Stimulated activated CD4-positive, alpha-beta T cell treated with anti-CD3 and anti-CD28 coated beads, Interleukin-2, amount 100 ng/mL, for 24 hours (primary cell): ENCODE results near the gene ATG4A.

Experiments
- DNase-seq, 2 donors: peaks; one replicate each; pipeline ENCODE4 v3.0.0-alpha.2; 2020

Gene ATG4A

GRCh38 chrX:108123591-108124366 is 32.2 kb downstream of the ATG4A start:
- no peak for DNase-seq

- DNase-seq: no peak
Observed at GRCh38 chrX:108126661-108127060, 35.1 kb downstream of the ATG4A start.

DNA sequence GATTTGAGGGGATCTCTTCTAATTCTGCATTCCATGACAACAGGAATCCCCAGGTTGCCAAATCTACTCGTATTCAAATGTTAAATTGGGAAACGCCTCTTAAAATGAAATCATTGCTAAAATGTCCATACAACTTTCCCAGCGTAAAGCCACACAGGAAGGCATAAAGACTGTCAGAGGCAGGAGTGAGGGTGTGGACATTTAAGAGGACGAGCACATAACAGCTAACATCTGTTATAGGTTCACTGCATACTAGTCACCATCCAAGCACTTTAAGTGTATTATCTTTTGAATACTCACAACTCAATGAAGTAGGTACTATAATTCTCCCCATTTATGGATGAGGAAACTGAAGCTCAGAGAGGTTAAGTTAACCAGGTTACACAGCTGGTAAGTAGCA is 35.6 kb downstream of the ATG4A start:
- DNase-seq: no peak

DNA sequence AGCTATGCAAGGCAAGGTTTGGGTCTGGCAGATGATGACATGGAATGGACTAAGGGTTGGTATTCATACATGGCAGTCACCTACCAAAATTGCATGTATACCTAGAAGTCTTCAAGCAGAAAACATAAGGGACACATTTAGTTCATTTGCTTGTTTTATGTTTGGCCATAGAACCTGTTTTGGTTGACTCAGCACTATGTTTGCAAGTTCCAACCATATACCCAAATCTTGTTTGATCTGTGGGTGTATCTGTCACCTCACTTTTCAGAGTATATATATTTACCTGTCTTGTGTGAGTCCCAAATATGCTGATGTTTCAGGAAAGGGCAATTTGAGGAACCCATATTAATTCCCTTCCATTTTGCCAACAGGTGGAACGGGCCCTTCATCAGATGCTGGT is 39.3 kb downstream of the ATG4A start:
- no peak for DNase-seq

GRCh38 chrX:108131471-108131870 is 39.9 kb downstream of the ATG4A start:
- no peak for DNase-seq

GRCh38 chrX:108132034-108132433 is 40.5 kb downstream of the ATG4A start:
- no peak for DNase-seq

DNA sequence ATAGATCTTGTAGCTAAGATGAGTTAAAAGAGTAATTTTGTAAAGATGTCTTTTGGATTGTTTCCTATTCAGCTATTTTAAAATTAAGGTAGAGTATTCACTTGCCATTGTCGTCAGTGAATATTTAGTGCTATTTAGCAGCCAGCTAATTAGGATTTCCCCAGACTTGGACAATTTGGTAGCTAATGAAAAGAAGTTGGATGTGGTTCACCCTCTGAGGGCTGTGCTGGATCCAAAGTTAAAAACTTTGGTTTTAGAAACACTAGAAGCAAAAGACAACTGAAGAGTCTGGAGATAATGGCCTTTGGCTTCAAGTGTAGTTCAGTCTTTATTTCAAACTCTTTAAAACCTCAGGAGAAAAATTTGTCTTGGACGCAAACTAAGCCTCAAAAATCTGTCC is 41.3 kb downstream of the ATG4A start:
- DNase-seq: no peak

GRCh38 chrX:108134724-108135123 is 43.1 kb downstream of the ATG4A start:
- DNase-seq: peak in 1 of 2 donors; percentile 1

GRCh38 chrX:108138814-108139702 is 47.5 kb downstream of the ATG4A start:
- no peak for DNase-seq

DNA sequence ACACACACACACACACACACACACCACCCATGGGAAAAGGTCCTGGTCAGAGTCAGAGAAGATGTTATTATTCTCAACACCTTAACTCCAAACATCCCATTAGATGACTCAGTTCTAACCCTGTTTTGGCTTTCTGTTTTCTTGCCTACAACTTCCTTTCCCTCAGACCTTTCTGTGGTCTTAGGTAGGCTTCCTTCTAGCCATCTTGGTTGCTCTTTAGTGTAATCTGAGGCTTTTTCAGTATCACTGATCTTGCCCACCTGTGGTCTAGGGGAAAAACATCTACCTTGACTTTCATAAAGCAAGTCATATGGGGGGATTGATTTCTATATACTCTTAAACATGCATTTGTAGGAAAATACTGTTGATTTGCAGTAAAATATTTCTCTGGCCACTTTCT is 56.9 kb downstream of the ATG4A start:
- no peak for DNase-seq

- DNase-seq: no peak
Observed at GRCh38 chrX:108156082-108156481, 64.5 kb downstream of the ATG4A start.

DNA sequence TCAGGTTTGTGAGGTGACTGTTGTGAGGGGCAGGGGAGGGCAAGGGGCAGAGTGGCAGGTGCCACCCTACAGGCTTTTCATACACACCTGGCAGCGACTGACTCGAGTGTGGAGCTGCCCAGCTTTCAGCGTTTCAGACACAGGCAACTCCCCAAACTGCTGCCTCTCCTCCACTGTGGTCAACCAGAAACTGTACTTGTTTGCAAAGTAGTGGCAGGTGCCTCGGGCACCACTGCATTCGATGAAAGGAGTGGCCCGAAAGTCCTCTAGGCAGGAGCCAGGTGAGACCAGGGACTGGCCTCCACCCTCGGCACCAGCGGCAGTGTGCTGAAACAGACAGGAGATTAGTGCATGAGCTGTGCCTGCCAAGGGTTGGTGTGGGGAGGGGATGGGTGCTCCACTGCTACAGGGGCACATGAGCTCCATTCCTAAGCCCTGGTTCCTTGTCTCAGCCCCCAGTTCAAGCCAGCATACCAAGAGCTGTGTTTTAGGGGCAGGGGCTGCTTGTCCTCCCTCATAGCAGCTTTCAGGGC is 65.4 kb downstream of the ATG4A start:
- DNase-seq: no peak

GRCh38 chrX:108157628-108158027 is 66.0 kb downstream of the ATG4A start:
- no peak for DNase-seq

- DNase-seq: no peak
Observed at GRCh38 chrX:108159028-108159670, 67.6 kb downstream of the ATG4A start.

DNA sequence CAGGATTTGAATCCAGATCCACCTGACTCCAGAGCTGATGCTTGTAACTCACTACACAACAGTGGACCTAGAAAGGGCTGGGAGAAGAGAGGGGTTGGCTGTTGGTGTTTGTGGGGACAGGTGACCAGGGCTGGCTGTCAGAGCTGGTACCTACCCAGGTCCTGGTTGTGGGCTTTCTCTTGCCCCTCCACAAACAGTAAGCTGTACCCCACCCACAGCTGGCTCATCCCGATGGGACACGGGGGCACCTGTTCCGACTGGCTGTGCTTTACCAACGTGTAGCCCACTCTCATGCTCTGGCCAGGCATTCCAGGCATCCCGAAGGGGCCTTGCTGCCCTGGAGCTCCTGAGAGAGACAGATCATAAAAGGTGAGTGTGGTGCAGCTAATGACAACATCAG is 68.7 kb downstream of the ATG4A start:
- no peak for DNase-seq

DNA sequence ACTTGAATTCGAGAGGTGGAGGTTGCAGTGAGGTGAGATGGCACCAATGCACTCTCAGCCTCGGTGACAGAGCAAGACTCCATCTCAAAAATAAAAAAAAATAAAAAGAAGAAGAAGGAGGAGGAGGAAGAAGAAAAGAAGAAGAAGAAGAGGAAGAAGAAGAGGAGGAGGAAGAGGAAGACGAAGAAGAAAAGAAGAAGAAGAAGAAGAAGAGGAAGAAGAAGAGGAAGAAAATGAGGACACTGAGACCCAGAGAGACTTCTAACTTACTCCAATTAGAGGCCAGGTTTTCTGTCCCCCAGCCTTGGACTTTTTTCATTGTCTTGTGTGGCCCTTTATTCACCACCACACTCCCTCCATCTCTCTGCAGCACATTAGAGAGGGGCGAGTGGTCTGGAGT is 70.7 kb downstream of the ATG4A start:
- no peak for DNase-seq

DNA sequence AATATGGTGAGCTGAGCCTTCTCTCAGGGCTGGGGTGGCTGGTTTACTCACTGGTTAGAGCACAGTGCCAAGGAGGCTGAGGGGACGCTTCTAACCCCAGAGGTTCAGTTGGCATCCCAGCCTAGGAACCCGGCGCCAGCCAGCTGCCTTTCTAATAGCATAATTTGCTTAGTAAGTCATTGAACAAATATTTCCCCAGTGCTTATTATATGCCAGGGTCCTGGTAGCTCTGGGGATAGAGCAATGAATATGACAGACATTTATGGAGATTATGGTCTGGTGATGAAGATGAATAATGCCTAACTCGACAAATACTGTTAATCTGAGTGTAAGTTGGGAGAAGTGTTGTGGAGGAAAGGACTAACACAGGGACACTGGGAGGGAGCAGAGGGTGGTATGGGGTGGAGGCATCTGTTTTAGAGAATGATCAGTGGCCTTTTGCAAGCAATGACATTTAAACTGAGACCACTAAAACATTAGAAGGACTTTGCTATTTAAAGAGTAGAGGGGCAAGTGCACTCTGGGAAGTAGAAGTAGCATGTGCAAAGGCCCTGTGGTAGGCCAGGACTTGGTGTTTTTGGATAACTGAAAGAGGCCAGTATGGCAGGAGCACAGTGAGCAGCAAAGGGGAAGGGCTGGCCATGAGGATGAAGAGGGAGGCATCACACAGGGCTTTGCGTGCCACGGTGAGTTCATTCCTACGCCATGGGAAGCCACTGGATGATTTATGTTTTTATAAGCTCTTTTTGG is 71.9 kb downstream of the ATG4A start:
- no peak for DNase-seq

- DNase-seq: no peak
Observed at GRCh38 chrX:108165383-108166111, 74.0 kb downstream of the ATG4A start.

DNA sequence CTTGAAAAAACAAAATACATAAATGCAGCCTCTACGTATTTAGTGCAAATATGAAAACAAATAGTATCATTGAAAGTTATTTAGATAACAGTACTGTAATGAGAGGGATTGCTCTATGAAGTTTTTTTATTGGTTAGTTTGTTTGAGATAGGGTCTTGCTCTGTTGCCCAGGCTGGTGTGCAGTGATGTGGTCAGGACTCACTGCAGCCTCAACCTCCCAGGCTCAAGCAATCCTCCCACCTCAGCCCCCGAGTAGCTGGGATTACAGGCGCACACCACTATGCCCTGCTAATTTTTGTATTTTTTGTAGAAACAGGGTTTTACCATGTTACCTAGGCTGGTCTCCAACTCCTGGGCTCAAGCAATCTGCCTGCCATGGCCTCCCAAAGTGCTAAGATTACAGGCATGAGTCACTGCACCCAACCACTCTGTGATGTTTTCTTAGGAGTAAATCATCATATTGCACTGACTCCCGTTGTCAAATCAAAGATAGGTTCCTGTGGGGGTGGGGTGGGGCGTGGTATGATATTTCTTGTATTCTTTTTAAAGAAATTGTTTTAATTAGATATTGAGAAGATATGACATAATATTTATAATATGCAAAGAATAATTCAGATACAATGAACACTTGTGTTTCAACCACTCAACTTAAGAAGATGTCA is 75.8 kb downstream of the ATG4A start:
- no peak for DNase-seq

DNA sequence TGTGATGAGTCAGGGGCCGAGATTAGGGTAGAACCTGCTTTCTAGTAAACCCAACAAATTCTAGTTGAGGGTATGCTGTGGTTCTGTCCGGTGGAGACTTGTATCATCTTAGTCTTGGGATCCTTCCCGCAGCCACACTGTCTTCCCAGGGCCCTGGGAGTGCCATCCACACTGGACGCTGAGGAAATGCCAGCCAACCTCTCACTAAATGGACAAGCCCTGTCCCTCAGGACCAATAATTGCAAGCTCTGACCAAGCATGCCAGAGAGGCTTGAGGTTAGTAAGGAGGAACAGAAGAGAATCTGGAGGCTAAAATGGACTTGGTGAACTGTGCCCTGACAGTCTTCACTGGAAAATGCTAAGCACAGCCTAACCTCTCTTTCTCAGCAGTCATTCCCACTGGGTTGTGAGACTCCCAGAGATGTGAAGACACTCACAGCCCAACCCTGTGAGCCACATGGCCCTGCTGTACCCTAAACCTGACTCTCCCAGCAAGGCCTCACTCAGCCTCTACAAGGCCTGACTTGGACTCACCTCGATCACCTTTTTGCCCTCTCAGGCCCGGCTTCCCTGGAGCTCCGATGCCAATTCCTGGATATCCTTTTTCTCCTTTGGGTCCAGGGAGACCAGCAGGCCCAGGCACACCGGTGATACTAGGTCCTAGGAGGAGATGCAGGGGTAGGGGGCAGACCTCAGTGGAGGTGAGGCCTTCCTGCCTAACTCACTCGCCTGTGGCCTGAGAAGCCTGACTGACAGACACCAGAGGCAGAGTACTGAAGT is 77.6 kb downstream of the ATG4A start:
- no peak for DNase-seq

DNA sequence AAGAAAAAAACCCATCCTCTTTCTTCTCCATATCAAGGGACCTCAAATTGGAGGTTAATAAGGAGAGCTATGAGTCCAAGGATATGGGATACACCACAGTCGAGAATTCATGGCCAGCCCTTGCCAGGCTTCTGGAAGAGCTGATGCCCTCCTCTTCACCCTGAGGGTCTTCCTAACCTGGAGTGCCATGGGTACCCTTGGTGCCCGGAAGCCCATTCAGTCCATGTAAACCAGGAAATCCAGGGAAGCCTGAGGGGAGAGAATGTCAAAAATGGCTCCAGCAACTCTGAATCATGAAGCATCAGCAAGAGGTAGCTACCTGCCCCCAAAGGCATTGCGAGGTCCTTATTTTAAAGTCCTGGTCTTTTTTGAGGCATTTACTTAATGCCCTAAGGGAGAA is 78.2 kb downstream of the ATG4A start:
- no peak for DNase-seq
